Activated CD8-positive, alpha-beta T cell treated with anti-CD3 and anti-CD28 coated beads, Interleukin-2, amount 10 ng/mL, durations not matched to agents 7 days and 5 days (primary cell): ENCODE data around the gene HARBI1. TPM values are rescaled to one million over a fixed set of nuclear protein-coding genes. Genes with fewer than 3 reads are reported as not detected.
"Not testable (repeated sequence)": the region's sequence is repeated elsewhere in the genome, so short reads cannot be mapped to it uniquely, and the experiment has no call there.

Source experiments
- ATAC-seq: fragments of 150-1000 bp; cut with Tn5 transposase; one replicate; pipeline ENCODE4 v1.10.0; 2021; ENCODE audit warnings: moderate library complexity
- CTCF ChIA-PET: fragments of 350-600 bp; sonication (Branson Sonifier 250); formaldehyde crosslinking; loops from one replicate; lab custom pipeline; 2021; ENCODE audit warnings: antibody characterized with exemption; lab: Charles Lee
- POLR2A ChIA-PET: fragments of 350-600 bp; sonication (Branson Sonifier 250); formaldehyde crosslinking; loops from one replicate; lab custom pipeline; 2021; ENCODE audit warnings: antibody characterized with exemption; lab: Charles Lee
- DNase-seq: peaks from one replicate; pipeline ENCODE4 v3.0.0-alpha.2; 2020
- H3K27ac Mint-ChIP-seq: one replicate; pipeline ENCODE4 v1.8.0; 2021; ENCODE audit warnings: mild to moderate bottlenecking, mixed read lengths
- H3K27me3 Mint-ChIP-seq: one replicate; pipeline ENCODE4 v1.8.0; 2021; ENCODE audit warnings: low read depth, mixed read lengths
- H3K36me3 Mint-ChIP-seq: one replicate; pipeline ENCODE4 v1.8.0; 2021; ENCODE audit warnings: low read depth, mixed read lengths
- H3K4me1 Mint-ChIP-seq: one replicate; pipeline ENCODE4 v1.8.0; 2021; ENCODE audit warnings: low read depth, mixed read lengths
- H3K4me3 Mint-ChIP-seq: one replicate; pipeline ENCODE4 v1.8.0; 2021; ENCODE audit warnings: mild to moderate bottlenecking, mixed read lengths
- H3K9me3 Mint-ChIP-seq: one replicate; pipeline ENCODE4 v1.8.0; 2022; ENCODE audit warnings: mixed read lengths; ENCODE audit not compliant: insufficient read depth
- total RNA-seq, 2 experiments: library from RNA; stranded (reverse); gene quantifications; one replicate each; pipeline ENCODE4 v1.2.3, GENCODE V29; 2021

The HARBI1 gene
- total RNA-seq, 2 experiments from 2014 or later: 5.0 to 6.7 TPM

GRCh38 chr11:46593550-46594373 is 23.3 kb downstream of the HARBI1 start, which contains the start of gene AMBRA1:
TSS of gene AMBRA1 (minus strand) at chr11:46594023. CDS start at chr11:46548380, 45,643 bp downstream.
- no peaks in the 10 kb centered on the region for H3K9me3 Mint-ChIP-seq
- no peaks in the 10 kb centered on the region for H3K27me3 Mint-ChIP-seq
- H3K4me1 Mint-ChIP-seq: peaks cover 52% of the 10 kb centered on the region
- ATAC-seq: peak; percentile 92
- peak; percentile 92 for DNase-seq
- ChIA-PET CTCF (interaction anchor here (1.0 to 2.3 kb wide), 5 partner anchors 23 to 104 kb away, joined by 4 to 17 read pairs (median 6); partner anchors contain the start of genes ATG13 and HARBI1), POLR2A (interaction anchor here (0.6 to 2.0 kb wide), 12 partner anchors 14 to 984 kb away, joined by 3 to 27 read pairs (median 6); partner anchors contain the start of genes ATG13 and HARBI1)
- H3K27ac Mint-ChIP-seq: peak within 1 kb of the TSS; percentile 93
- peaks cover 12% of the 10 kb centered on the region for H3K36me3 Mint-ChIP-seq
- H3K4me3 Mint-ChIP-seq: peak within 1 kb of the TSS; percentile 94

GRCh38 chr11:46590740-46591605 is 26.1 kb downstream of the HARBI1 start:
- Mint-ChIP-seq H3K27ac (no peak overlapping the region), H3K27me3 (no peaks in the 10 kb centered on the region), H3K36me3 (peaks cover 22% of the 10 kb centered on the region), H3K4me1 (peaks cover 42% of the 10 kb centered on the region), H3K9me3 (no peaks in the 10 kb centered on the region), H3K4me3 (no peak overlapping the region)
- no peak for ATAC-seq
- ChIA-PET POLR2A (no interaction called here), CTCF (interaction anchor here (1.1 kb wide), 1 partner anchor 27 kb away, joined by 4 read pairs; the partner anchor contains the start of genes ATG13 and HARBI1)
- DNase-seq: no peak

- POLR2A ChIA-PET: no interaction called here
- no peak overlapping the region for H3K27ac Mint-ChIP-seq
- H3K4me1 Mint-ChIP-seq: peaks cover 36% of the 10 kb centered on the region
- ATAC-seq: no peak
- no peak overlapping the region for H3K4me3 Mint-ChIP-seq
- CTCF ChIA-PET: no interaction called here
- no peaks in the 10 kb centered on the region for H3K27me3 Mint-ChIP-seq
- no peak for DNase-seq
- H3K36me3 Mint-ChIP-seq: peaks cover 22% of the 10 kb centered on the region
- H3K9me3 Mint-ChIP-seq: no peaks in the 10 kb centered on the region
Measured at GRCh38 chr11:46588915-46589314, 28.1 kb downstream of the HARBI1 start.

- no peak overlapping the region for H3K27ac Mint-ChIP-seq
- no peaks in the 10 kb centered on the region for H3K27me3 Mint-ChIP-seq
- no peak for ATAC-seq
- H3K4me3 Mint-ChIP-seq: no peak overlapping the region
- H3K4me1 Mint-ChIP-seq: peaks cover 32% of the 10 kb centered on the region
- ChIA-PET CTCF (no interaction called here), POLR2A (interaction anchor here (1.0 kb wide), 1 partner anchor 17 kb away, joined by 3 read pairs; no protein-coding TSS in a partner anchor)
- no peaks in the 10 kb centered on the region for H3K9me3 Mint-ChIP-seq
- no peak for DNase-seq
- peaks cover 18% of the 10 kb centered on the region for H3K36me3 Mint-ChIP-seq
Measured at GRCh38 chr11:46588131-46588530, 28.9 kb downstream of the HARBI1 start.

GRCh38 chr11:46583513-46583912 is 33.5 kb downstream of the HARBI1 start:
- POLR2A ChIA-PET, ATAC-seq, CTCF ChIA-PET: not testable (repeated sequence)

GRCh38 chr11:46582588-46582987 is 34.4 kb downstream of the HARBI1 start:
- ChIA-PET POLR2A (no interaction called here), CTCF (no interaction called here)
- no peaks in the 10 kb centered on the region for H3K27me3 Mint-ChIP-seq
- H3K9me3 Mint-ChIP-seq: no peaks in the 10 kb centered on the region
- DNase-seq (no peak), ATAC-seq (no peak)
- H3K27ac Mint-ChIP-seq: no peak overlapping the region
- H3K4me3 Mint-ChIP-seq: no peak overlapping the region
- H3K4me1 Mint-ChIP-seq: peaks cover 2% of the 10 kb centered on the region
- H3K36me3 Mint-ChIP-seq: peaks cover 24% of the 10 kb centered on the region

More at GRCh38 chr11:46583513-46583912, 33.5 kb downstream of the HARBI1 start:
- H3K4me1 Mint-ChIP-seq, DNase-seq, H3K9me3 Mint-ChIP-seq, H3K27ac Mint-ChIP-seq, H3K4me3 Mint-ChIP-seq, H3K27me3 Mint-ChIP-seq: not testable (repeated sequence)
- H3K36me3 Mint-ChIP-seq: peaks cover 28% of the 10 kb centered on the region

- Mint-ChIP-seq H3K27me3 (no peaks in the 10 kb centered on the region), H3K4me3 (no peak overlapping the region), H3K27ac (no peak overlapping the region), H3K4me1 (peaks cover 16% of the 10 kb centered on the region), H3K9me3 (no peaks in the 10 kb centered on the region), H3K36me3 (peaks cover 39% of the 10 kb centered on the region)
- POLR2A ChIA-PET: no interaction called here
- DNase-seq (no peak), ATAC-seq (no peak)
- CTCF ChIA-PET: no interaction called here
Measured at GRCh38 chr11:46577058-46577457, 40.0 kb downstream of the HARBI1 start.

DNA sequence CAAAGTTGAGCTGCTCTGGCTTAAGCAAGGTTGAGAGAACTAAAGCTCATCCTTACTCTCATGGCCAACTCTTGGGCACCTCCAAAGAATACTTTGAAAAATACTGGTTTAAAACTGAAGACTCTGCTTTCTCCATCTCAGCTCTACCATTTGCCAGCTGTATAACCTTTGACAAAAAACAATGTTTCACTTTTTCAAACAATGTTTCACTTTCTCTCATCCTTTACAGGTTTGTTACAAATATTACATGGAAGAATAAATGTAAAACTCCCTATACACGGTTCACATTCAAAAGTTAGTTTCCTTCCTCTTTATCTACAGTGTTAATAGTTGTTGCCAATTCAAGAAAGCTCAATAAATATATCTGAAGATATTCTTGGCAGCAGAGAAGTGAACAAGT is 42.4 kb downstream of the HARBI1 start:
- H3K4me1 Mint-ChIP-seq: peaks cover 29% of the 10 kb centered on the region
- POLR2A ChIA-PET: interaction anchor here (0.7 kb wide), 1 partner anchor 20 kb away, joined by 3 read pairs; no protein-coding TSS in a partner anchor
- H3K27ac Mint-ChIP-seq: no peak overlapping the region
- no peak for ATAC-seq
- peaks cover 37% of the 10 kb centered on the region for H3K36me3 Mint-ChIP-seq
- CTCF ChIA-PET: interaction anchor here (1.2 kb wide), 1 partner anchor 45 kb away, joined by 3 read pairs; no protein-coding TSS in a partner anchor
- no peaks in the 10 kb centered on the region for H3K27me3 Mint-ChIP-seq
- H3K9me3 Mint-ChIP-seq: no peaks in the 10 kb centered on the region
- DNase-seq: no peak
- H3K4me3 Mint-ChIP-seq: no peak overlapping the region

DNA sequence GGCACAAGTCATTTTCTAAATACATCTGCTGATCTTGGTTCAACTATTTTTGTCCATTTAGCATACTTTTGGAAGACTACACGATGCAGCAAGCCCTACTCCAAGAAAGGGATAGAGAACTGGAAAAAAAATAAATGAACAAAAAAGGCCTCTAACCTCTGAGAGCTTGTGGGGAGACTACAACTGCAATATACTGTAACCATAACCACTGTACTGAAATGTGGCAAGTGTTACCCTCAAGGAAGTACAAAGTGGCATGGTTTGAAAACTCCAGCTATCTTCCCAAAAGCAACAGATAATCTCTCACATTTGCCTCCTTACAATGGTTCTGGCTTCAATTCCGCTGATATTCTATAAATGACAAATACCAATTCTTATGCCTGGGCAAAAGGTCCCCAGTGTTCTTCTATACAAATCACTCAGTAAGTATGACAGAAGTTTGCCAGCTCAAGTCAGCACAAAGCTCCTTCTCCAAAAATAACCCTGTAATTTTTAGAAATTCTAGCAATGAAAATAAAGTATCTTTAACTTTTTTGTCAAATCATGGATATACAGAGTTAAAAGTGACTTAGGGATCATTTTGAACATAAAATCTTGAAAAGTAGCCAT is 46.1 kb downstream of the HARBI1 start:
- no peak overlapping the region for H3K4me3 Mint-ChIP-seq
- ATAC-seq (peak; percentile 72), DNase-seq (no peak)
- H3K27ac Mint-ChIP-seq: peak overlapping the region; percentile 18
- ChIA-PET CTCF (interaction anchor here (0.8 to 2.1 kb wide), 9 partner anchors 10 to 47 kb away, joined by 3 to 12 read pairs (median 4); partner anchors contain the start of genes AMBRA1, ATG13 and HARBI1), POLR2A (interaction anchor here (1.0 to 2.5 kb wide), 3 partner anchors 11 to 23 kb away, joined by 3 to 8 read pairs (median 5); partner anchors contain the start of gene AMBRA1)
- no peaks in the 10 kb centered on the region for H3K27me3 Mint-ChIP-seq
- H3K4me1 Mint-ChIP-seq: peaks cover 29% of the 10 kb centered on the region
- H3K36me3 Mint-ChIP-seq: peaks cover 25% of the 10 kb centered on the region
- H3K9me3 Mint-ChIP-seq: no peaks in the 10 kb centered on the region

DNA sequence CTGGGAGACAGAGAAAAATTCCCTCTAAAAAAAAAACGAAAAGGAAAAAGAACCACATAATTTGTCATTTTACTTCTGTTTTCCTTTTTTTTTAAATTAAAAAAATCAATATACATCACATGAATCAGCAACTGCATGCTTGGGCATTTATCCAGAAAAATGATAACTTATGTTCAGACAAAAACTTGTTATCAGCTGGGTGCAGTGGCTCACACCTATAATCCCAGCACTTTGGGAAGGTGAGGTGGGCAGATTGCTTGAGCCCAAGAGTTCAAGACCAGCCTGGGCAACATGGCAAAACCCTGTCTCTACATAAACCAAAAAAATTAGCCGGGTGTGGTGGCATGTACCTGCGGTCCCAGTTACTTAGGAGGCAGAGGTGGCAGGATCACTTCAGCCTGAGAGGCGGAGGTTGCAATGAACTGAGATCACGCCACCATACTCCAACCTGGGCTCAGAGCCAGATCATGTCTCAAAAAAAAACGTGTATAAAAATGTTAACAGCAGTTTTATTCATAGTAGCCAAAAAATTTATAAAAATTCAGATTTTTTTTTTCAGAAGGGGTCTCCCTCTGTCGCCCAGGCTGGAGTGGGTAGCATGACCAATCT is 51.7 kb downstream of the HARBI1 start:
- H3K27me3 Mint-ChIP-seq: no peaks in the 10 kb centered on the region
- no peaks in the 10 kb centered on the region for H3K9me3 Mint-ChIP-seq
- ATAC-seq (no peak), DNase-seq (no peak)
- CTCF ChIA-PET: no interaction called here
- peaks cover 7% of the 10 kb centered on the region for H3K36me3 Mint-ChIP-seq
- H3K4me1 Mint-ChIP-seq: peaks cover 23% of the 10 kb centered on the region
- POLR2A ChIA-PET: no interaction called here
- no peak overlapping the region for H3K4me3 Mint-ChIP-seq
- no peak overlapping the region for H3K27ac Mint-ChIP-seq

GRCh38 chr11:46564459-46564858 is 52.6 kb downstream of the HARBI1 start:
- Mint-ChIP-seq H3K9me3 (no peaks in the 10 kb centered on the region), H3K36me3 (peaks cover 4% of the 10 kb centered on the region), H3K27me3 (no peaks in the 10 kb centered on the region), H3K4me1 (peaks cover 30% of the 10 kb centered on the region), H3K4me3 (no peak overlapping the region), H3K27ac (no peak overlapping the region)
- POLR2A ChIA-PET: interaction anchor here (0.6 kb wide), 1 partner anchor 19 kb away, joined by 3 read pairs; no protein-coding TSS in a partner anchor
- ATAC-seq (no peak), DNase-seq (no peak)
- CTCF ChIA-PET: no interaction called here
